Activated CD4-positive, alpha-beta T cell treated with anti-CD3 and anti-CD28 coated beads, Interleukin-2, Interleukin-4, amounts not matched to agents 100 ng/mL and 50 ng/mL, durations not matched to agents 16 hours and 8 hours (primary cell): ENCODE measurements around the gene HSPA12A.
A peak's percentile ranks its signal among the peaks of the same experiment; 100 is the strongest.

ENCODE experiments used
- DNase-seq: peaks from one replicate; pipeline ENCODE4 v3.0.0-alpha.2; 2020; ENCODE audit warnings: low spot score

Gene HSPA12A

GRCh38 chr10:116742367-116743265 lies at the start of gene HSPA12A:
Gene HSPA12A (minus strand): TSS chr10:116742566. CDS start chr10:116742469, 97 bp downstream.
- peak; percentile 36 for DNase-seq

GRCh38 chr10:116791241-116791640 lies 48.9 kb upstream of the HSPA12A start:
- DNase-seq: no peak

GRCh38 chr10:116787893-116788665 lies 45.7 kb upstream of the HSPA12A start:
- DNase-seq: peak; percentile 73

GRCh38 chr10:116787053-116787659 lies 44.8 kb upstream of the HSPA12A start:
- no peak for DNase-seq

GRCh38 chr10:116785867-116786266 lies 43.5 kb upstream of the HSPA12A start:
- DNase-seq: no peak

GRCh38 chr10:116785282-116785681 lies 42.9 kb upstream of the HSPA12A start:
- no peak for DNase-seq

GRCh38 chr10:116784651-116785050 lies 42.3 kb upstream of the HSPA12A start:
- DNase-seq: no peak

- DNase-seq: no peak
These were observed 41.7 kb upstream of the HSPA12A start for GRCh38 chr10:116784035-116784434.

- DNase-seq: no peak
These were observed 40.8 kb upstream of the HSPA12A start for GRCh38 chr10:116783011-116783655.

GRCh38 chr10:116781370-116781884 lies 39.1 kb upstream of the HSPA12A start:
- DNase-seq: no peak

GRCh38 chr10:116780691-116781205 lies 38.4 kb upstream of the HSPA12A start:
- no peak for DNase-seq

GRCh38 chr10:116779076-116779687 lies 36.8 kb upstream of the HSPA12A start:
- DNase-seq: no peak

- DNase-seq: no peak
These were observed 34.6 kb upstream of the HSPA12A start for GRCh38 chr10:116777006-116777405.

GRCh38 chr10:116775488-116776400 lies 33.4 kb upstream of the HSPA12A start:
- DNase-seq: no peak

- DNase-seq: no peak
These were observed 32.4 kb upstream of the HSPA12A start for GRCh38 chr10:116774728-116775151.

GRCh38 chr10:116772909-116773705 lies 30.7 kb upstream of the HSPA12A start:
- no peak for DNase-seq

GRCh38 chr10:116771959-116772585 lies 29.7 kb upstream of the HSPA12A start:
- DNase-seq: no peak

GRCh38 chr10:116771101-116771958 lies 29.0 kb upstream of the HSPA12A start:
- DNase-seq: no peak
